Activated B cell treated with CpG ODN at 0.5 μM for 24 hours (primary cell): Measurements from ENCODE around the gene HCAR1. TPM values are rescaled to one million over a fixed set of nuclear protein-coding genes. Genes with fewer than 3 reads are reported as not detected.

ENCODE experiments used
- ATAC-seq: fragments of 200-7000 bp; cut with Tn5 transposase; one replicate; pipeline ENCODE4 v1.10.0; 2021; ENCODE audit warnings: low read depth, mild to moderate bottlenecking, moderate library complexity
- CTCF ChIA-PET: fragments of 350-600 bp; sonication (Branson Sonifier 250); formaldehyde crosslinking; loops from one replicate; lab custom pipeline; 2021; ENCODE audit warnings: antibody characterized with exemption; lab: Charles Lee
- POLR2A ChIA-PET: fragments of 350-600 bp; sonication (Branson Sonifier 250); formaldehyde crosslinking; loops from one replicate; lab custom pipeline; 2021; ENCODE audit warnings: antibody characterized with exemption; lab: Charles Lee
- DNase-seq: peaks from one replicate; pipeline ENCODE4 v3.0.0; 2022
- H3K27ac Mint-ChIP-seq: one replicate; pipeline ENCODE4 v1.8.0; 2020; ENCODE audit warnings: mixed read lengths
- H3K27me3 Mint-ChIP-seq: one replicate; pipeline ENCODE4 v1.8.0; 2021; ENCODE audit warnings: mixed read lengths
- H3K36me3 Mint-ChIP-seq: one replicate; pipeline ENCODE4 v1.8.0; 2021; ENCODE audit warnings: low read depth, mixed read lengths
- H3K4me1 Mint-ChIP-seq: one replicate; pipeline ENCODE4 v1.8.0; 2021; ENCODE audit warnings: mixed read lengths
- H3K4me3 Mint-ChIP-seq: one replicate; pipeline ENCODE4 v1.8.0; 2020; ENCODE audit warnings: mild to moderate bottlenecking, mixed read lengths
- H3K9me3 Mint-ChIP-seq: one replicate; pipeline ENCODE4 v1.8.0; 2020; ENCODE audit warnings: mixed read lengths
- intact Hi-C: fragments of 100-400 bp; cut with micrococcal nuclease; formaldehyde crosslinking; loops from one replicate; pipeline ENCODE4 v1.15.1; 2024
- total RNA-seq: library from RNA; stranded (reverse); gene quantifications from 2 replicates; pipeline ENCODE4 v1.2.3, GENCODE V29; 2022
- TF ChIP-seq, protein P1 (sequence below): fragments of 200-600 bp; IDR thresholded peaks from one replicate; pipeline ENCODE4 v1.8.0; 2022; ENCODE audit warnings: antibody characterized with exemption, mild to moderate bottlenecking

HCAR1 gene
- total RNA-seq, 1 donor from 2014 or later: not detected

DNA sequence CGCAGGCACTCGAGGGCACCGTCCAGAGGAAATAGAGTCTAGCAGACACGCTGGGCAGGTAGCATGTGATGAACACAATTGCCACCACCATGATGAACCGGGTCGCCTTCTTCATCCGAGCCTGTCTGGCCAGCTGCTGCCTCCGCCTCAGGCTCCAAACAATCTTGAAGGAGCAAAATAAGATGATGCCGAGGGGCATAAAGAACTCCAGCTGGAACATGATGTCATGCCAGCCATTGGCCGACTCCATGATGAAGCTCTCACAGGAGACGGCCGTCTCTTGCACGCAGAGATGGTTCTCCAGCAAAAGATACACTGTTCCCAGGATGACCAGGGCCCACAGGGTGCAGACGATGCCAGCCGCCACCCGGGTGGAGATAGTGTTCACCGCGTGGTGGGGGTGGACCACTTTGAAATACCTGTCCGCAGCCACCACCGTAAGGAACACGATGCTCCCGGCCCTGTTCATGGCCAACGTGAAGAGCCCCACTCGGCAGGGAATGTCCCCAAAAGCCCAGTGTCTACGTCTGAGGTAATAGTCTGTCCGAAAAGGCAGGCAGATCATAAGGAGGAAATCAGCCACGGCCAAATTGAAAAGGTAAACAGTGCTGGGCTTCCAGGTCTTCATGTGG is 945 bp downstream of the HCAR1 start:
- Mint-ChIP-seq H3K9me3 (no peaks in the 10 kb centered on the region), H3K36me3 (no peaks in the 10 kb centered on the region), H3K4me1 (peaks cover 45% of the 10 kb centered on the region), H3K4me3 (no peak overlapping the region), H3K27me3 (no peaks in the 10 kb centered on the region), H3K27ac (peak overlapping the region; percentile 9)
- DNase-seq (no peak), ATAC-seq (no peak)
- intact Hi-C loops: loop anchor here (5.0 kb wide), 1 partner anchor 227 kb away; the partner anchor contains the start of gene ZCCHC8
- POLR2A ChIA-PET: no interaction called here
- TF ChIP-seq, protein P1, sequence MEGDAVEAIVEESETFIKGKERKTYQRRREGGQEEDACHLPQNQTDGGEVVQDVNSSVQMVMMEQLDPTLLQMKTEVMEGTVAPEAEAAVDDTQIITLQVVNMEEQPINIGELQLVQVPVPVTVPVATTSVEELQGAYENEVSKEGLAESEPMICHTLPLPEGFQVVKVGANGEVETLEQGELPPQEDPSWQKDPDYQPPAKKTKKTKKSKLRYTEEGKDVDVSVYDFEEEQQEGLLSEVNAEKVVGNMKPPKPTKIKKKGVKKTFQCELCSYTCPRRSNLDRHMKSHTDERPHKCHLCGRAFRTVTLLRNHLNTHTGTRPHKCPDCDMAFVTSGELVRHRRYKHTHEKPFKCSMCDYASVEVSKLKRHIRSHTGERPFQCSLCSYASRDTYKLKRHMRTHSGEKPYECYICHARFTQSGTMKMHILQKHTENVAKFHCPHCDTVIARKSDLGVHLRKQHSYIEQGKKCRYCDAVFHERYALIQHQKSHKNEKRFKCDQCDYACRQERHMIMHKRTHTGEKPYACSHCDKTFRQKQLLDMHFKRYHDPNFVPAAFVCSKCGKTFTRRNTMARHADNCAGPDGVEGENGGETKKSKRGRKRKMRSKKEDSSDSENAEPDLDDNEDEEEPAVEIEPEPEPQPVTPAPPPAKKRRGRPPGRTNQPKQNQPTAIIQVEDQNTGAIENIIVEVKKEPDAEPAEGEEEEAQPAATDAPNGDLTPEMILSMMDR: no peak
- CTCF ChIA-PET: no interaction called here

DNA sequence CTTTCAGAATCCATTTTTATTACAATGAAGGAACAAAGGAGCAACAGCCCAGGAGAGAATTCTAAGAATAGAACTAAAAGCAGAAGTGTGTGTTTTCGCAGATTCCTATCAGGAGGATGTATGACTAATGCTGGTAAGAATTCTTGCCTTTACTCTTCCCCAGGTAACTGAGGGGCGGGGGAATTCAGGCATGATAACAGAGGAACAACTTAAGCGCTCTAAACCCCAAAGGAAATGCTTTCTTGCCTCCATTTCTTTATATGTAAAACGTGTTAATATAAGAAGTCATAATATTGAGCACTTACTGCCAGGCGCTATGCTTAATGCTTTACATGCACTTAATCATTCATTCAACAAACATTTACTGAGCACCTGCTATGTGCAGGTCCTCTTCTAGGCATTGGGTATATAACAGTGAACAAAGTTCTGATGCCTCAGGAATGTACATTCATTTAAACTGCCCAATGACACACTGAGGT is 4.5 kb downstream of the HCAR1 start:
- Mint-ChIP-seq H3K4me3 (peak overlapping the region; percentile 36), H3K9me3 (no peaks in the 10 kb centered on the region), H3K4me1 (peaks cover 33% of the 10 kb centered on the region), H3K27ac (peak overlapping the region; percentile 79), H3K27me3 (no peaks in the 10 kb centered on the region), H3K36me3 (no peaks in the 10 kb centered on the region)
- TF ChIP-seq, protein P1: no peak
- peak; percentile 45 for ATAC-seq
- CTCF ChIA-PET: no interaction called here
- intact Hi-C loops: loop anchor here (2.0 kb wide), 1 partner anchor 25 kb away; no protein-coding TSS in a partner anchor
- no peak for DNase-seq
- POLR2A ChIA-PET: interaction anchor here (0.6 kb wide), 2 partner anchors 326 to 510 kb away, joined by 5 to 6 read pairs; no protein-coding TSS in a partner anchor

DNA sequence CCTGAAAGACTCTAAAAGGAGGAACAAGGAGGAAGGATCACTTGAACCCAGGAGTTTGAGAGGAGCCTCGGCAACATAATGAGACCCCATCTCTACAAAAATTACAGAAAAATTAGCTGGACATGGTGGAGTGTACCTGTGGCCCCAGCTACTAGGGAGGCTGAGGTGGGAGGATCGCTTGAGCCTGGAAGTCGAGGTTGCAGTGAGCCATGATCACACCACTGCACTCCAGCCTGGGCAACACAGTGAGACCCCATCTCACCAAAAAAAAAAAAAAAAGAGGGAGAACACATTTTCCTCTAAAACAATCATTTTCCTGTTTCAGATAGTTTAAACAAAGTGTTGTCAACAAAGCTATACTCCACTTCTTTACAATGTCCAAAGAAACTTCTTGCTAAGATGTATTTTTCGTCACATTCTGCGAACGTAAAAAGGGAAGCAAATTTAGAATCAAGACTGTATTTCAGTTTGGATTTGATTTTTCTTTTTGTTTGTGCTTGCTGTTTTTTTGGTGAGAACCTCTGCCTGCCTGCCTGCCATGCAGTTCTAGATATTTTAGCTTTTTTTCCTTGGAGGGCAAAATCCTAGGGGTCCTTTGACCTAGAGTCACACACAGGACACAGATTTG is 5.1 kb downstream of the HCAR1 start:
- Mint-ChIP-seq H3K27ac (peak overlapping the region; percentile 79), H3K9me3 (no peaks in the 10 kb centered on the region), H3K36me3 (no peaks in the 10 kb centered on the region), H3K27me3 (no peaks in the 10 kb centered on the region), H3K4me3 (peak overlapping the region; percentile 36), H3K4me1 (peaks cover 37% of the 10 kb centered on the region)
- no peak for DNase-seq
- intact Hi-C loops: loop anchor here (2.0 kb wide), 2 partner anchors 25 to 79 kb away; no protein-coding TSS in a partner anchor
- TF ChIP-seq, protein P1: no peak
- ChIA-PET CTCF (interaction anchor here (1.0 kb wide), 1 partner anchor 27 kb away, joined by 3 read pairs; the partner anchor contains the start of gene DENR), POLR2A (interaction anchor here (0.6 to 1.3 kb wide), 3 partner anchors 225 to 511 kb away, joined by 5 to 6 read pairs (median 5); partner anchors contain the start of gene ZCCHC8)
- no peak for ATAC-seq

DNA sequence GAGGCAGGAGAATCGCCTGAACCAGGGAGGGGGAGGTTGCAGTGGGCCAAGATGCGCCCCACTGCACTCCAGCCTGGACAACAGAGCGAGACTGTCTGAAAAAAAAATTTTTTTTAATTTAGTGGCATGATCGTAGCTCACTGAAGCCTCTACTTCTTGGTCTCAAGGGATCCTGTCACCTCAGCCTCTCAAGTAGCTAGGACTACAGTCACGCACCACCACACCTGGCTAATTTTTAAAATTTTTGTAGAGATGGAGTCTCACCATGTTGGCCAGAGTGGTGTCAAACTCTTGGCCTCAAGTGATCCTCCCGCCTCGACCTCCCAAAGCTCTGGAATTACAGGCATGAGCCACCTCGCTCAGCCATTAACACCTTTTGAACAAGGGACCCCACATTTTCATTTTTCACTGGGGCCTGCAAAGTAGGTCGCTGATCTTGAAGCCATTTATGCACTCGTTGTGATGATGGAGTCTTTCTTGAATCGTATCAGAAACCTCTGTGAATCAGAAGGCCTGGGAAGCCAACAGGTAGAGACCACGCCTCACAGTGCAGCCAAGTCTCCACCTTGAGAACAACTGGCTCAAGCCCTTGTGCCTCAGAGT is 5.9 kb downstream of the HCAR1 start:
- Mint-ChIP-seq H3K9me3 (no peaks in the 10 kb centered on the region), H3K27ac (peak overlapping the region; percentile 79), H3K36me3 (no peaks in the 10 kb centered on the region), H3K4me1 (peaks cover 44% of the 10 kb centered on the region), H3K27me3 (no peaks in the 10 kb centered on the region), H3K4me3 (peak overlapping the region; percentile 59)
- TF ChIP-seq, protein P1: no peak
- POLR2A ChIA-PET: interaction anchor here (0.6 to 1.3 kb wide), 2 partner anchors 50 to 224 kb away, joined by 5 to 11 read pairs; partner anchors contain the start of genes CCDC62 and ZCCHC8
- CTCF ChIA-PET: interaction anchor here (0.5 to 1.0 kb wide), 2 partner anchors 28 to 1628 kb away, joined by 3 read pairs; partner anchors contain the start of gene DENR
- DNase-seq (no peak), ATAC-seq (peak; percentile 79)
- intact Hi-C loops: loop anchor here (2.0 kb wide), 1 partner anchor 78 kb away; no protein-coding TSS in a partner anchor
